ENCODE data around the gene MTHFSD. TPM values are rescaled to one million over a fixed set of nuclear protein-coding genes. Genes with fewer than 3 reads are reported as not detected.

The MTHFSD gene
- total and polyA plus RNA-seq, 2 of the 8 experiments (the other 6 are each of a cell fraction or from before 2014, with no cell fraction given): 7.1 to 9.8 TPM

- Histone ChIP-seq H3K79me2 (ENCODE audit: control insufficient read depth in 1 of 2, insufficient read depth in 2 of 2, low read length in 2 of 2) (no peaks in the 10 kb centered on the region), H2BK5ac (ENCODE audit: low read depth, low read length) (no peak overlapping the region), H3K4me2 (ENCODE audit: insufficient read depth in 1 of 2, low read depth in 2 of 2, low read length in 2 of 2) (no peak overlapping the region), H3K56ac (replicated peaks; ENCODE audit: insufficient read length, low read depth, low read length) (no peak overlapping the region), H3K23me2 (ENCODE audit: low read depth, low read length) (no peaks in the 10 kb centered on the region), H2BK12ac (ENCODE audit: low read depth, low read length) (no peak overlapping the region), H3K4ac (replicated peaks; ENCODE audit: insufficient read length, low read depth, low read length) (no peak overlapping the region), H2AK5ac (ENCODE audit: low read depth, low read length) (no peak overlapping the region), H4K8ac (ENCODE audit: extremely low read depth, insufficient read depth, low read length) (no peak overlapping the region), H4K20me1 (replicated peaks in 1 of 2; ENCODE audit: control insufficient read depth in 1 of 2, insufficient read depth in 2 of 2, low read length in 2 of 2) (peaks cover 4 to 16% of the 10 kb centered on the region in 2 experiments), H3K27ac (ENCODE audit: low read depth, low read length) (no peak overlapping the region), H2AFZ (ENCODE audit: low read length) (no peak overlapping the region), H2BK15ac (ENCODE audit: low read length) (no peak overlapping the region), H3K9ac (replicated peaks in 1 of 4; ENCODE audit: extremely low read depth in 1 of 4, low read depth in 3 of 4, low read length in 3 of 4) (no peak overlapping the region), H3K79me1 (ENCODE audit: low read depth, low read length) (no peaks in the 10 kb centered on the region), H4K5ac (ENCODE audit: insufficient read length, low read depth, low read length) (no peak overlapping the region), H3K9me3 (ENCODE audit: insufficient read depth in 2 of 2, low read depth in 1 of 2, low read length in 1 of 2) (no peaks in the 10 kb centered on the region), H3K23ac (ENCODE audit: insufficient read length) (no peak overlapping the region), H3K36me3 (ENCODE audit: control insufficient read depth in 2 of 4, insufficient read depth in 4 of 4, low read length in 3 of 4) (no peaks in the 10 kb centered on the region; a peak in 1 of 8 replicates), H3K18ac (ENCODE audit: extremely low read depth, low read length) (no peak overlapping the region; the same call in 1 of the 2 replicates), H3K4me1 (replicated peaks in 1 of 4; ENCODE audit: control insufficient read depth in 3 of 4, insufficient read depth in 4 of 4, low read length in 3 of 4) (peaks cover 4 to 21% (median 10%) of the 10 kb centered on the region in 4 experiments; a peak in 6 of 7 replicates), H2BK120ac (replicated peaks; ENCODE audit: low read depth, low read length) (no peak overlapping the region), H2BK20ac (ENCODE audit: low read length) (no peak overlapping the region), H3K27me3 (replicated peaks in 1 of 4; ENCODE audit: control insufficient read depth in 3 of 4, extremely low read depth in 1 of 4, insufficient read depth in 3 of 4, low read length in 3 of 4) (peaks cover 68 to 85% (median 79%) of the 10 kb centered on the region in 4 experiments), H3K4me3 (ENCODE audit: extremely low read depth in 1 of 4, insufficient read depth in 2 of 4, low read depth in 3 of 4, low read length in 4 of 4) (no peak overlapping the region), H3K14ac (ENCODE audit: insufficient read length) (no peak overlapping the region), H4K91ac (replicated peaks; ENCODE audit: insufficient read length, low read length) (no peak overlapping the region)
- WGBS, 2 experiments (ENCODE audit: extremely low coverage in 1 of 2, insufficient coverage in 1 of 2, insufficient read length in 1 of 2, insufficient replicate concordance in 2 of 2, low coverage in 1 of 2, low lambda C conversion rate in 2 of 2, missing lambda C conversion rate in 1 of 2): 74% methylated on average over 6 of the region's 9 CpGs; no CpG with 5 or more reads in 1 of the 2 experiments
- FAIRE-seq (no peak), DNase-seq (ENCODE audit: low read depth in 1 of 2, low spot score in 2 of 2) (no peak)
- CTCF ChIA-PET (ENCODE audit: partially characterized antibody): interaction anchor here (0.7 to 4.2 kb wide), 4 partner anchors 16 to 240 kb away, joined by 3 to 30 read pairs (median 6); no protein-coding TSS in a partner anchor
- POLR2A ChIA-PET (ENCODE audit: partially characterized antibody): interaction anchor here (0.9 to 1.7 kb wide), 3 partner anchors 19 to 30 kb away, joined by 3 to 4 read pairs (median 3); no protein-coding TSS in a partner anchor
- no peak for TF ChIP-seq FOSL1 (IDR thresholded peaks at IDR 0.05; ENCODE audit: insufficient read depth, low read depth, low read length)
- TF ChIP-seq CREB1 (IDR thresholded peaks at IDR 0.05): no peak
- TF ChIP-seq KDM5A (IDR thresholded peaks at IDR 0.05; ENCODE audit: low read length): no peak
- TF ChIP-seq EP300 (IDR thresholded peaks at IDR 0.05; ENCODE audit: borderline replicate concordance in 1 of 2, low read depth in 2 of 2, low read length in 2 of 2): no peak
- no peak for TF ChIP-seq SIN3A (conservative IDR thresholded peaks at IDR 0.05 in 1 of 2, IDR thresholded peaks at IDR 0.05 in 1 of 2; ENCODE audit: low read depth in 1 of 2, low read length in 2 of 2)
- no peak for TF ChIP-seq ATF2 (IDR thresholded peaks at IDR 0.05; ENCODE audit: low read length)
- TF ChIP-seq POLR2AphosphoS5 (IDR thresholded peaks at IDR 0.05; ENCODE audit: low read depth, low read length): no peak
- no peak for TF ChIP-seq MAFK (IDR thresholded peaks at IDR 0.05; ENCODE audit: low read depth, low read length)
- no peak for TF ChIP-seq SP2 (IDR thresholded peaks at IDR 0.05; ENCODE audit: low read length)
- no peak for TF ChIP-seq E2F6 (IDR thresholded peaks at IDR 0.05)
Measured at GRCh38 chr16:86492961-86493629, 61.9 kb downstream of the MTHFSD start.

All from H1 (cell line).